H9 (cell line): ENCODE data around the gene DISP3. TPM values are rescaled to one million over a fixed set of nuclear protein-coding genes. Genes with fewer than 3 reads are reported as not detected.
A peak's percentile ranks its signal among the peaks of the same experiment; 100 is the strongest.

Experiments used
- DNase-seq: peaks from one replicate; pipeline ENCODE4 v3.0.0-alpha.2; 2017
- H2AFZ ChIP-seq: one replicate; pipeline ENCODE4 v1.6.1; 2013; ENCODE audit warnings: mild to moderate bottlenecking, low read length, control low read depth, moderate library complexity
- H2AK5ac ChIP-seq: 2 replicates; pipeline ENCODE4 v1.6.1; 2013; ENCODE audit warnings: low read length, control low read depth, mixed read lengths; ENCODE audit not compliant: insufficient read length
- H2BK120ac ChIP-seq: one replicate; pipeline ENCODE4 v1.6.1; 2013; ENCODE audit warnings: low read depth, mild to moderate bottlenecking, low read length, control low read depth, inconsistent platforms; ENCODE audit not compliant: poor library complexity, severe bottlenecking
- H2BK12ac ChIP-seq: 2 replicates; pipeline ENCODE4 v1.6.1; 2013; ENCODE audit warnings: low read length, control low read depth, mixed read lengths, low read depth; ENCODE audit not compliant: insufficient read length
- H2BK15ac ChIP-seq: 2 replicates; pipeline ENCODE4 v1.6.1; 2013; ENCODE audit warnings: low read depth, low read length, control low read depth
- H2BK20ac ChIP-seq: one replicate; pipeline ENCODE4 v1.6.1; 2013; ENCODE audit warnings: low read depth, mild to moderate bottlenecking, low read length, control low read depth, inconsistent platforms; ENCODE audit not compliant: poor library complexity, severe bottlenecking
- H2BK5ac ChIP-seq: 2 replicates; pipeline ENCODE4 v1.6.1; 2013; ENCODE audit warnings: low read length, control low read depth, mixed read lengths; ENCODE audit not compliant: insufficient read length
- H3K14ac ChIP-seq: 2 replicates; pipeline ENCODE4 v1.6.1; 2013; ENCODE audit warnings: low read length, control low read depth; ENCODE audit not compliant: insufficient read depth
- H3K18ac ChIP-seq: 2 replicates; pipeline ENCODE4 v1.6.1; 2013; ENCODE audit warnings: low read depth, mild to moderate bottlenecking, mixed read lengths, low read length, control low read depth; ENCODE audit not compliant: insufficient read length
- H3K23ac ChIP-seq: 2 replicates; pipeline ENCODE4 v1.6.1; 2013; ENCODE audit warnings: low read length, control low read depth, mixed read lengths, low read depth; ENCODE audit not compliant: insufficient read length
- H3K23me2 ChIP-seq: 2 replicates; pipeline ENCODE4 v1.6.1; 2013; ENCODE audit warnings: low read depth, mild to moderate bottlenecking, mixed read lengths, low read length, control low read depth; ENCODE audit not compliant: insufficient read length, poor library complexity, severe bottlenecking
- H3K27ac ChIP-seq: 2 replicates; pipeline ENCODE4 v1.5.1; 2013; ENCODE audit warnings: low read length, control low read depth, mixed read lengths, low read depth; ENCODE audit not compliant: insufficient read length
- H3K27me3 ChIP-seq: 2 replicates; pipeline ENCODE4 v1.6.1; 2013; ENCODE audit warnings: low read length, control low read depth, inconsistent platforms; ENCODE audit not compliant: insufficient read depth
- H3K4ac ChIP-seq: 2 replicates; pipeline ENCODE4 v1.6.1; 2013; ENCODE audit warnings: low read depth, mild to moderate bottlenecking, control low read depth, inconsistent platforms, low read length, moderate library complexity
- H3K4me1 ChIP-seq: 2 replicates; pipeline ENCODE4 v1.6.1; 2013; ENCODE audit warnings: low read length, control low read depth, inconsistent platforms; ENCODE audit not compliant: insufficient read depth
- H3K4me2 ChIP-seq: 2 replicates; pipeline ENCODE4 v1.6.1; 2013; ENCODE audit warnings: low read length, control low read depth, mixed read lengths; ENCODE audit not compliant: insufficient read length, insufficient read depth
- H3K56ac ChIP-seq: 2 replicates; pipeline ENCODE4 v1.6.1; 2013; ENCODE audit warnings: low read depth, mild to moderate bottlenecking, mixed read lengths, low read length, control low read depth; ENCODE audit not compliant: insufficient read length
- H3K79me1 ChIP-seq: 2 replicates; pipeline ENCODE4 v1.6.1; 2013; ENCODE audit warnings: low read depth, mild to moderate bottlenecking, moderate library complexity, low read length, control low read depth, inconsistent platforms; ENCODE audit not compliant: insufficient read depth, poor library complexity, severe bottlenecking
- H3K79me2 ChIP-seq: 2 replicates; pipeline ENCODE4 v1.6.1; 2013; ENCODE audit warnings: low read length, control low read depth, inconsistent platforms; ENCODE audit not compliant: insufficient read depth
- H3K9ac ChIP-seq: 2 replicates; pipeline ENCODE4 v1.6.1; 2013; ENCODE audit warnings: low read length, control low read depth, mixed read lengths; ENCODE audit not compliant: insufficient read length; ENCODE audit errors: extremely low read depth
- H3K9me3 ChIP-seq: one replicate; pipeline ENCODE4 v1.6.1; 2013; ENCODE audit warnings: low read depth, low read length, inconsistent platforms; ENCODE audit not compliant: control insufficient read depth
- H3T11ph ChIP-seq: one replicate; pipeline ENCODE4 v1.6.1; 2013; ENCODE audit warnings: mild to moderate bottlenecking, low read length, control low read depth, inconsistent platforms
- H4K20me1 ChIP-seq: one replicate; pipeline ENCODE4 v1.6.1; 2013; ENCODE audit not compliant: control insufficient read depth, insufficient read length, insufficient read depth
- H4K5ac ChIP-seq: 2 replicates; pipeline ENCODE4 v1.6.1; 2013; ENCODE audit warnings: low read depth, mild to moderate bottlenecking, mixed read lengths, low read length, control low read depth; ENCODE audit not compliant: insufficient read length
- H4K8ac ChIP-seq: replicated peaks from 2 replicates; pipeline ENCODE4 v1.6.1; 2013; ENCODE audit warnings: low read length, control low read depth, mixed read lengths, low read depth; ENCODE audit not compliant: insufficient read length
- H4K91ac ChIP-seq: 2 replicates; pipeline ENCODE4 v1.6.1; 2013; ENCODE audit warnings: low read depth, mild to moderate bottlenecking, moderate library complexity, mixed read lengths, low read length, control low read depth; ENCODE audit not compliant: insufficient read length
- H3K27ac Mint-ChIP-seq, 3 experiments: 2 replicates in 2 of 3; 3 replicates in 1 of 3; pipeline ENCODE4 v1.8.0; 2020 to 2021; ENCODE audit warnings: mixed read lengths in 3 of 3, mild to moderate bottlenecking in 1 of 3, moderate library complexity in 1 of 3
- H3K27me3 Mint-ChIP-seq: 2 replicates; pipeline ENCODE4 v1.8.0; 2021; ENCODE audit warnings: low read depth, mild to moderate bottlenecking, moderate library complexity, mixed read lengths
- H3K36me3 Mint-ChIP-seq, 3 experiments: 2 replicates in 2 of 3; 3 replicates in 1 of 3; pipeline ENCODE4 v1.8.0; 2020 to 2021; ENCODE audit warnings: low read depth in 3 of 3, mixed read lengths in 3 of 3; ENCODE audit not compliant: insufficient read depth in 1 of 3
- H3K4me1 Mint-ChIP-seq, 2 experiments: 2 replicates each; pipeline ENCODE4 v1.8.0; 2020; ENCODE audit warnings: mixed read lengths in 2 of 2
- H3K4me3 Mint-ChIP-seq, 2 experiments: 2 replicates in 1 of 2; 3 replicates in 1 of 2; pipeline ENCODE4 v1.8.0; 2020 to 2021; ENCODE audit warnings: mild to moderate bottlenecking in 2 of 2, mixed read lengths in 2 of 2, moderate library complexity in 1 of 2
- H3K9me3 Mint-ChIP-seq, 2 experiments: 2 replicates in 1 of 2; 3 replicates in 1 of 2; pipeline ENCODE4 v1.8.0; 2020; ENCODE audit warnings: mild to moderate bottlenecking in 2 of 2, mixed read lengths in 2 of 2, moderate library complexity in 1 of 2
- CTCF ChIP-seq: fragments of 200-600 bp; sonication (generic); conservative IDR thresholded peaks from 3 replicates; pipeline ENCODE4 v1.8.0; 2021; ENCODE audit warnings: antibody characterized with exemption, mild to moderate bottlenecking
- WGBS: extraction: QIAGEN DNeasy Blood & Tissue Kit; methylation state at CpG from one replicate; pipeline ENCODE4 v1.1.7; 2013; ENCODE audit warnings: missing lambda C conversion rate, low lambda C conversion rate, mixed read lengths; ENCODE audit not compliant: insufficient read length; ENCODE audit errors: extremely low coverage; 5-methylcytosine and 5-hydroxymethylcytosine counted together
- total RNA-seq: library from RNA; stranded (reverse); gene quantifications from 2 replicates; pipeline ENCODE4 v1.2.1, GENCODE V29; 2021

The DISP3 gene
- total RNA-seq, 1 experiment from 2014 or later: 3.5 TPM

GRCh38 chr1:11479375-11479979 lies 522 bp downstream of the DISP3 start:
- Mint-ChIP-seq H3K4me3 (peak overlapping the region; percentile 70 to 90), H3K4me1 (peaks cover 10 to 16% of the 10 kb centered on the region in 2 experiments), H3K27me3 (peaks cover 59% of the 10 kb centered on the region), H3K27ac (no peak overlapping the region), H3K36me3 (no peaks in the 10 kb centered on the region; a peak in 1 of 7 replicates), H3K9me3 (peaks cover 0 to 3% of the 10 kb centered on the region in 2 experiments; a peak in 1 of 5 replicates)
- H3K4me1 ChIP-seq: no peaks in the 10 kb centered on the region
- H3T11ph ChIP-seq: no peak overlapping the region
- H3K27me3 ChIP-seq: peaks cover 8% of the 10 kb centered on the region; the same call in 1 of the 2 replicates
- no peak overlapping the region for H3K27ac ChIP-seq
- no peak overlapping the region for H4K5ac ChIP-seq
- H3K9me3 ChIP-seq: no peaks in the 10 kb centered on the region
- no peak overlapping the region for H2BK120ac ChIP-seq
- WGBS: no CpG with 5 or more reads among the region's 52 CpGs
- TF ChIP-seq CTCF: no peak
- no peaks in the 10 kb centered on the region for H3K79me2 ChIP-seq
- H4K91ac ChIP-seq: no peak overlapping the region
- no peaks in the 10 kb centered on the region for H4K20me1 ChIP-seq
- no peak overlapping the region for H2BK20ac ChIP-seq
- H3K4me2 ChIP-seq: peak overlapping the region; percentile 71
- no peak overlapping the region for H3K56ac ChIP-seq
- no peak overlapping the region for H4K8ac ChIP-seq
- H3K4ac ChIP-seq: no peak overlapping the region
- peaks cover 2% of the 10 kb centered on the region for H3K23me2 ChIP-seq
- H3K18ac ChIP-seq: no peak overlapping the region
- no peak overlapping the region for H2BK12ac ChIP-seq
- no peak overlapping the region for H2AK5ac ChIP-seq
- peak overlapping the region; percentile 6 for H3K9ac ChIP-seq
- H2BK5ac ChIP-seq: no peak overlapping the region
- H3K79me1 ChIP-seq: no peaks in the 10 kb centered on the region
- no peak overlapping the region for H2AFZ ChIP-seq
- H3K23ac ChIP-seq: no peak overlapping the region
- H2BK15ac ChIP-seq: no peak overlapping the region
- no peak overlapping the region for H3K14ac ChIP-seq
- DNase-seq: peak; percentile 40
